ENCODE data around the gene PTRH1. TPM values are rescaled to one million over a fixed set of nuclear protein-coding genes. Genes with fewer than 3 reads are reported as not detected.

PTRH1 gene
- total RNA-seq, 1 donor from 2014 or later: 11.9 TPM

DNA sequence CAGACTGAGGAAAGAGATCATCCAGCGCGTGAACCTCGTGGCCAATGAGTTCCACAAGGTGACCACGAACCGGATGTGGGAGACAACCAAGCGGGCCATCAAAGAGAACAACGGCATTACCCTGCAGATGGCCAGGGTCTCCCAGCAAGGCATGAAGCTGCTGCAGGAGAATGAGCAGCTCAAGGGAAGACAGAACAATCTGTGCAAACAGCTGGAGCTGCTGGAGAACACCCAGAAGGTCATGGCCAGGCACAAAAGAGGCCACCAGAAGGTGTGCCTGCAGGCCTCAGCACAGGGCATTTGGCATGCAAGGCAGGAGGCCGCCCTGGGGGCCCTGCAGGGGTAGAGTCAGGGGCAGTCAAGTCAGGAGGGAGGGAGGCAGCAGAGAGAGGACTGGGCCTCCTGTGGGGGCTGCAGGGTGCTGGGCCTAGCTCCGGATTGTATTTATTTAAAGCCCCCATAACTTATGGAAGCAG, 4.2 kb downstream of the PTRH1 start:
- TF ChIP-seq, protein P1, sequence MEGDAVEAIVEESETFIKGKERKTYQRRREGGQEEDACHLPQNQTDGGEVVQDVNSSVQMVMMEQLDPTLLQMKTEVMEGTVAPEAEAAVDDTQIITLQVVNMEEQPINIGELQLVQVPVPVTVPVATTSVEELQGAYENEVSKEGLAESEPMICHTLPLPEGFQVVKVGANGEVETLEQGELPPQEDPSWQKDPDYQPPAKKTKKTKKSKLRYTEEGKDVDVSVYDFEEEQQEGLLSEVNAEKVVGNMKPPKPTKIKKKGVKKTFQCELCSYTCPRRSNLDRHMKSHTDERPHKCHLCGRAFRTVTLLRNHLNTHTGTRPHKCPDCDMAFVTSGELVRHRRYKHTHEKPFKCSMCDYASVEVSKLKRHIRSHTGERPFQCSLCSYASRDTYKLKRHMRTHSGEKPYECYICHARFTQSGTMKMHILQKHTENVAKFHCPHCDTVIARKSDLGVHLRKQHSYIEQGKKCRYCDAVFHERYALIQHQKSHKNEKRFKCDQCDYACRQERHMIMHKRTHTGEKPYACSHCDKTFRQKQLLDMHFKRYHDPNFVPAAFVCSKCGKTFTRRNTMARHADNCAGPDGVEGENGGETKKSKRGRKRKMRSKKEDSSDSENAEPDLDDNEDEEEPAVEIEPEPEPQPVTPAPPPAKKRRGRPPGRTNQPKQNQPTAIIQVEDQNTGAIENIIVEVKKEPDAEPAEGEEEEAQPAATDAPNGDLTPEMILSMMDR (IDR thresholded peaks at IDR 0.05; ENCODE audit: unreplicated experiment): no peak
- no peak overlapping the region for H3K27ac Mint-ChIP-seq

DNA sequence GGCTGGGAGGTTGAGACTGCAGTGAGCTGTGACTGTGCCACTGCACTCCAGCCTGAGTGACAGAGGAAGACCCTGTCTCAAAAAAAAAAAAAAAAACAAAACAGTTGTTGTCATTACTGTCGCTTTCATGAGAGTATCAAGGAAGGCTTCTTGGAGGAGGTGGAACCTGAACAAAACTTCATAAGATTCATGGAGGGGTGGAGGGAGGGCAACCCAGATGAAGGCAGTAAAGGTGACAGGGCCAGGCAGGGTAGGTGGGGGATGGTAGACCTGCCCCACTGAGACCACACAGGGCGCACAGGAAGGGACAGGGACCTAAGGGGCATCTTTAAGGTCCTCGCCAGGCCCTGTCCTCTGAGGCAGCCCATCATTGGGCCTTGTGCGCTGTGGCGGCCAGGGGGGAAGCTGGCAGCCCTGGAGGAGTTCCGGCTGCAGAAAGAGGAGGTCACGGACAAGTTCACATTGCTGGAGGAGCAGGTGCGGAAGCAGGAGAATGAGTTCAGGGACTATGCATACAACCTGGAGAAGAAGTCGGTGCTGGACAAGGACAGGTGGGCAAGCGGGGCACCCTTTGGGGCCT, 5.2 kb downstream of the PTRH1 start:
- no peak for DNase-seq (ENCODE audit: low spot score, unreplicated experiment)
- TF ChIP-seq, protein P1 (IDR thresholded peaks at IDR 0.05; ENCODE audit: unreplicated experiment): no peak
- H3K36me3 Mint-ChIP-seq (ENCODE audit: insufficient read depth): no peaks in the 10 kb centered on the region
- no peak overlapping the region for H3K4me3 Mint-ChIP-seq (ENCODE audit: low read depth)
- no peak overlapping the region for H3K27ac Mint-ChIP-seq
- no peaks in the 10 kb centered on the region for H3K27me3 Mint-ChIP-seq
- H3K9me3 Mint-ChIP-seq (ENCODE audit: low read depth): no peaks in the 10 kb centered on the region
- H3K4me1 Mint-ChIP-seq (ENCODE audit: low read depth): peaks cover 4% of the 10 kb centered on the region

More for the DNA sequence above, 4.2 kb downstream of the PTRH1 start:
- no peak for DNase-seq (ENCODE audit: low spot score, unreplicated experiment)
- H3K27me3 Mint-ChIP-seq: no peaks in the 10 kb centered on the region
- H3K36me3 Mint-ChIP-seq (ENCODE audit: insufficient read depth): no peaks in the 10 kb centered on the region
- no peaks in the 10 kb centered on the region for H3K9me3 Mint-ChIP-seq (ENCODE audit: low read depth)
- peaks cover 10% of the 10 kb centered on the region for H3K4me1 Mint-ChIP-seq (ENCODE audit: low read depth)
- no peak overlapping the region for H3K4me3 Mint-ChIP-seq (ENCODE audit: low read depth)

DNA sequence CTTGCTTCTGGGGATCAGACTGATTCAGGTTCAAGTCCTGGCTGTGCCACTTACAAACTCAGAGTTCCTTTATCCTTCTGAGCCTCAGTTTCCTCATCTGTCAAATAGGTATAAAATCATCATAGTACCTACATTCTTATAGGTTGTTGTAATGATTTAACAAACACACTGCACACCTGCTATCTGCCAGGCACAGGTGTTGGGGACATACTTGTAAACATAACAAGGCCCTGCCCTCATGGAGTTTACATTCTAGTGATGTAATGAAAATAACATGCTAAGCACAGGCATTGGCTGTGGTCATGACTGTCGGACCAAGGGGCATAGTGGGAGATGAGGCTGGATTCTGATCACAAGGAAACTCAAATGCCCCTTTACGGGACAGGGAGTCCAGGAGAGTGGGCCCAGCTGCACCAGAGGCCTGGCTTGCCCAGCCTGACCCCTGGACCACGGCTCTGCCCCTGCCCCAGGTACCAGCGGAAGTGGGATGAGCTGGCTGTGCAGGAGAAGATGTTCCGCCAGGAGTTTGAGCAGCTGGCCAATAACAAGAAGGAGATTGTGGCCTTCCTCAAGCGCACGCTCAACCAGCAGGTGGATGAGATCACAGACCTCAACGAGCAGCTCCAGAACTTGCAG, 6.4 kb downstream of the PTRH1 start:
- Mint-ChIP-seq H3K4me3 (ENCODE audit: low read depth) (no peak overlapping the region), H3K9me3 (ENCODE audit: low read depth) (no peaks in the 10 kb centered on the region), H3K4me1 (ENCODE audit: low read depth) (peaks cover 1% of the 10 kb centered on the region), H3K27me3 (peaks cover 3% of the 10 kb centered on the region), H3K27ac (no peak overlapping the region), H3K36me3 (ENCODE audit: insufficient read depth) (no peaks in the 10 kb centered on the region)
- TF ChIP-seq, protein P1 (IDR thresholded peaks at IDR 0.05; ENCODE audit: unreplicated experiment): no peak
- no peak for DNase-seq (ENCODE audit: low spot score, unreplicated experiment)

DNA sequence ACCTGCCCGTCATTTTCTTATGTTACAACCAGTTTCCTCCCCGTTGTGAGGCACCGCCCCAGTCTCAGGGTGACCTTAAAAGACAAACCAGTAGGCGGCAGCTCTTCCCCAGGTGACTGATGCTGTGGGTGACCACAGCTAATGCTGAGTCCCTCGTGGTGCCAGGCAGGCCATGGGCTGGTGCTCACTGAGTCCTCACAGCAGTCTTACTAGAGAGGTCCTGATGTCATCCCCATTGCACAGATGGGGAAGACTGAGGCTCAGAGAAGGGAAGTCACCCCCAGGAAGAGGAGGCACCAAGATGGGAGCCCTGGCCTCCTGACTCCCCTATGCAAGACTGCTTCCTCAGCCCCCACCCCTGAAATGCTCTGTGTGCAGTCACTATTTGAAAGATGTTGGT, 7.7 kb downstream of the PTRH1 start:
- peaks cover 3% of the 10 kb centered on the region for H3K27me3 Mint-ChIP-seq
- no peak overlapping the region for H3K4me3 Mint-ChIP-seq (ENCODE audit: low read depth)
- H3K36me3 Mint-ChIP-seq (ENCODE audit: insufficient read depth): no peaks in the 10 kb centered on the region
- TF ChIP-seq, protein P1 (IDR thresholded peaks at IDR 0.05; ENCODE audit: unreplicated experiment): no peak
- H3K4me1 Mint-ChIP-seq (ENCODE audit: low read depth): peaks cover 1% of the 10 kb centered on the region
- H3K27ac Mint-ChIP-seq: no peak overlapping the region
- no peak for DNase-seq (ENCODE audit: low spot score, unreplicated experiment)
- H3K9me3 Mint-ChIP-seq (ENCODE audit: low read depth): no peaks in the 10 kb centered on the region

DNA sequence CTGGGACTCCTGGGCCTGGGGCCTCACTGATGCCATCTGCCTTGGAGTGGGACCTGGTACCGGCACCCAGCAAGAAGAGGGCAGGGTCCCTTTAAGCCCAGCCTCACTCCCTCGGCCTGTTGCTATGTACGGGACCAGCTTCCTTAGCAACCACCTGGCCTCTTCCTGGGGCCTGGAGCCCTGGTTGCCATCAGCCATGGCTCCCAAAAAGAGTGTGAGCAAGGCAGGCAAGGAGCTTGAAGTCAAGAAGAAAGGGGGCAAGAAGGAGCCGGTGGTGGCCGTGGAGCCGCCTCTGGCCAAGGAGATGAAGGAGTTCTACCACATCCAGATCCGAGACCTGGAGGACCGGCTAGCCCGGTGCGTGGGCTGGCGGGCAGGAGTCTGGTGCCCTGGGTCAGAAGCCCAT, 8.6 kb downstream of the PTRH1 start, which contains the start of gene CFAP157:
Gene CFAP157 (plus strand): TSS at position 153 of the 406 bp plus-strand sequence. CDS start 44 bp downstream, at position 197.
- H3K27me3 Mint-ChIP-seq: peaks cover 3% of the 10 kb centered on the region
- no peaks in the 10 kb centered on the region for H3K36me3 Mint-ChIP-seq (ENCODE audit: insufficient read depth)
- no peak for DNase-seq (ENCODE audit: low spot score, unreplicated experiment)
- no peak within 1 kb of the TSS for H3K27ac Mint-ChIP-seq
- TF ChIP-seq, protein P1 (IDR thresholded peaks at IDR 0.05; ENCODE audit: unreplicated experiment): no peak
- H3K4me3 Mint-ChIP-seq (ENCODE audit: low read depth): no peak within 1 kb of the TSS
- no peaks in the 10 kb centered on the region for H3K9me3 Mint-ChIP-seq (ENCODE audit: low read depth)
- peaks cover 1% of the 10 kb centered on the region for H3K4me1 Mint-ChIP-seq (ENCODE audit: low read depth)

Data from progenitor cell of endocrine pancreas (in vitro differentiated cells).